Activated CD4-positive, alpha-beta T cell treated with anti-CD3 and anti-CD28 coated beads, Interleukin-2, amount 10 ng/mL, durations not matched to agents 24 days and 14 days (primary cell): ENCODE results near the gene CCDC107. TPM values are rescaled to one million over a fixed set of nuclear protein-coding genes. Genes with fewer than 3 reads are reported as not detected.
"Not testable (repeated sequence)": the region's sequence is repeated elsewhere in the genome, so short reads cannot be mapped to it uniquely, and the experiment has no call there.

Source experiments
- DNase-seq: peaks from one replicate; pipeline ENCODE4 v3.0.0; 2022
- H3K27ac Mint-ChIP-seq: one replicate; pipeline ENCODE4 v1.8.0; 2022; ENCODE audit warnings: mild to moderate bottlenecking, mixed read lengths
- H3K27me3 Mint-ChIP-seq: one replicate; pipeline ENCODE4 v1.8.0; 2022; ENCODE audit warnings: mixed read lengths
- H3K36me3 Mint-ChIP-seq: one replicate; pipeline ENCODE4 v1.8.0; 2022; ENCODE audit warnings: low read depth, mild to moderate bottlenecking, mixed read lengths
- H3K4me1 Mint-ChIP-seq: one replicate; pipeline ENCODE4 v1.8.0; 2021; ENCODE audit warnings: mixed read lengths
- H3K4me3 Mint-ChIP-seq: one replicate; pipeline ENCODE4 v1.8.0; 2022; ENCODE audit warnings: mild to moderate bottlenecking, moderate library complexity, mixed read lengths
- H3K9me3 Mint-ChIP-seq: one replicate; pipeline ENCODE4 v1.8.0; 2021; ENCODE audit warnings: mixed read lengths
- intact Hi-C: fragments of 100-400 bp; cut with micrococcal nuclease; formaldehyde crosslinking; loops from one replicate; pipeline ENCODE4 v1.15.1; 2023
- total RNA-seq: library from RNA; stranded (reverse); gene quantifications from 2 replicates; pipeline ENCODE4 v1.2.3, GENCODE V29; 2022

Gene CCDC107, protein sequence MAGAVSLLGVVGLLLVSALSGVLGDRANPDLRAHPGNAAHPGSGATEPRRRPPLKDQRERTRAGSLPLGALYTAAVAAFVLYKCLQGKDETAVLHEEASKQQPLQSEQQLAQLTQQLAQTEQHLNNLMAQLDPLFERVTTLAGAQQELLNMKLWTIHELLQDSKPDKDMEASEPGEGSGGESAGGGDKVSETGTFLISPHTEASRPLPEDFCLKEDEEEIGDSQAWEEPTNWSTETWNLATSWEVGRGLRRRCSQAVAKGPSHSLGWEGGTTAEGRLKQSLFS
- 20.8 and 21.8 TPM in 2 replicates for total RNA-seq

DNA sequence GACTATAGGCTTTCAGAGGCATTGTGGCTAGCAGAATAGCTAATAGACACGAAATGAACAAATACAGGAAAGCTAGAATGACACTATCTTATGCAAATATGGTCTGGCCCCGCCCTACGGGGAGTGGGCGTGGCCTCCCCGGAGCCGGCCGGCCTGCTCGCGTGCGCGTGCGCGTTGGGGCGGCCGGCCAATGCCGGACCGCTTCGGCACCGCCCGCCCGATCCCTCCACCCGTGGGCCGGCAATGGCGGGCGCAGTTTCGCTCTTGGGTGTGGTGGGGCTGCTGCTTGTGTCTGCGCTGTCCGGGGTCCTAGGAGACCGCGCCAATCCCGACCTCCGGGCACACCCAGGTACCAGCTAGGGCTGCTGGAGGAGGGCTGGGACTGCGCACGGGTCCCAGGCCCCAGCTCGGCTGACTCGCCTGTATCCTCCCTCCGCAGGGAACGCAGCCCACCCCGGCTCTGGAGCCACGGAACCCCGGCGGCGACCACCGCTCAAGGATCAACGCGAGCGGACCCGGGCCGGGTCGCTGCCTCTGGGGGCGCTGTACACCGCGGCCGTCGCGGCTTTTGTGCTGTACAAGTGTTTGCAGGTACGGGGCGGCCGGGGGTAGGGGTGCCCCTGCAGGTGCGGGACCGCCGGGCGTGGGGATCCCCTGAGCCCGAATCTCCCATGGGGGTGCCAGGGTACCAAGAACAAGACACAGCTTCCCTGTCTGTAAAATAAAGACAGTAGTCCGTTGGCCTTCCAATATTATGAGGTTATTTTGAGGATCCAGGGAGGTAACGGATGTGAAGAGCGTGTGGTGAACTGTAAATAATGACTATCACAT lies at the start of gene CCDC107:
Gene CCDC107 (plus strand): TSS at position 156 of the 831 bp plus-strand sequence. CDS start 88 bp downstream, at position 244.
- peaks cover 35% of the 10 kb centered on the region for H3K36me3 Mint-ChIP-seq
- peaks cover 7% of the 10 kb centered on the region for H3K27me3 Mint-ChIP-seq
- peaks cover 4% of the 10 kb centered on the region for H3K9me3 Mint-ChIP-seq
- H3K4me3 Mint-ChIP-seq, result peak within 1 kb of the TSS; percentile 92
- H3K27ac Mint-ChIP-seq, result peak within 1 kb of the TSS; percentile 99
- DNase-seq, result peak; percentile 96
- peaks cover 63% of the 10 kb centered on the region for H3K4me1 Mint-ChIP-seq
- intact Hi-C loops, result loop anchor here (1.0 to 5.0 kb wide), 3 partner anchors 32 to 154 kb away; partner anchors contain the start of genes CREB3, SPAG8 and TLN1

DNA sequence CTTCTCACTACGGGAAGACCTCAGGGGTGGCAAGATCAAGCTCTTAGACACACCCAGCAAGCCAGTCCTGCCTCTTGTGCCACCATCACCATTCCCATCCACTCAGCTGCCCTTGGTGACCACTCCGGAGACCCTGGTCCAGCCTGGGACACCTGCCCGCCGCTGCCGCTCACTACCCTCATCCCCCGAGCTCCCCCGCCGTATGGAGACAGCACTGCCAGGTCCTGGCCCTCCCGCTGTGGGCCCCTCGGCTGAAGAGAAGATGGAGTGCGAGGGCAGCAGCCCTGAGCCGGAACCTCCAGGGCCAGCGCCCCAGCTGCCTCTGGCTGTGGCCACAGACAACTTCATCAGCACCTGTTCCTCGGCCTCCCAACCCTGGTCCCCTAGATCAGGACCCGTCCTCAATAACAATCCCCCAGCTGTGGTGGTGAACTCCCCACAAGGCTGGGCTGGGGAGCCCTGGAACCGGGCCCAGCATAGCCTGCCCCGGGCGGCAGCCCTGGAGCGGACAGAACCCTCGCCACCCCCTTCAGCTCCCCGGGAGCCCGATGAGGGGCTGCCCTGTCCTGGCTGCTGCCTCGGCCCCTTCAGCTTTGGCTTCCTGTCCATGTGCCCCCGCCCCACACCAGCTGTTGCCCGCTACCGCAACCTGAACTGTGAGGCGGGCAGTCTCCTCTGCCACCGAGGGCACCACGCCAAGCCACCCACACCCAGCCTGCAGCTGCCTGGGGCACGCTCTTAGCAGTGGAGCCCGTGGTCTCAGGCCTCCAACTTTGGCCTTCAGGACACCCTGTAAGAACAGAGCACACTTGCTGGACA lies 48.9 kb upstream of the CCDC107 start:
- H3K27me3 Mint-ChIP-seq, result peaks cover 2% of the 10 kb centered on the region
- intact Hi-C loops, result no loop called here
- no peak overlapping the region for H3K27ac Mint-ChIP-seq
- H3K4me3 Mint-ChIP-seq, result no peak overlapping the region
- peaks cover 17% of the 10 kb centered on the region for H3K36me3 Mint-ChIP-seq
- no peaks in the 10 kb centered on the region for H3K9me3 Mint-ChIP-seq
- peaks cover 21% of the 10 kb centered on the region for H3K4me1 Mint-ChIP-seq
- no peak for DNase-seq

- peaks cover 20% of the 10 kb centered on the region for H3K4me1 Mint-ChIP-seq
- H3K27ac Mint-ChIP-seq, result no peak overlapping the region
- H3K36me3 Mint-ChIP-seq, result peaks cover 17% of the 10 kb centered on the region
- no peaks in the 10 kb centered on the region for H3K9me3 Mint-ChIP-seq
- H3K27me3 Mint-ChIP-seq, result peaks cover 2% of the 10 kb centered on the region
- DNase-seq, result no peak
- intact Hi-C loops, result no loop called here
- no peak overlapping the region for H3K4me3 Mint-ChIP-seq
These were observed 48.3 kb upstream of the CCDC107 start for GRCh38 chr9:35609820-35610163.

DNA sequence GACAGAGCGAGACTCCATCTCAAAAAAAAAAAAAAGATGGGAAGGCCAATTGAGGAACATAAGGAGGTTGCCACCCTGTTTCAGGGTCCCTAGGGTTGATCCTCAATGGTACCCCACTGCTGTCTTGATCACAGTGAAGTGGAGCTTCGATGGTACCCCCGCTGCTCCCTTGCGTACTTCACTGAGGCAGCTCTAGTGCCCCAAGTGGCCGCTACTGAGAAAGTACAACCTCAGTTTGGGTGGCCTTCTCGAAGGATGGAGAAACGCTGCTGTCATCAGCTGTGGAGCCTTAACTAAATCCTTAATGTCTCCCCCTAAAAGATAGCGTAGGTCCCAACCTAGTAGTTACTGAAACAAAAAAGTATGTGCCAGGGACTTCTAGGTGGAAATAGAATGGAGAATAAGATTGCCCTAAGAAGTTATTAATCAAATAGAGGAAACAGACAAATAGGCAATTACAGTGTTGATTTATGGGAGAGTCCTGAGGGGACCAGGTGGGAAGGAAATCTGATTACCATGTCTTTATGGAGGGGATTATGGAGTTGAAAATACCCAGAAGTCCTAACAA lies 46.8 kb upstream of the CCDC107 start:
- Mint-ChIP-seq H3K4me3 (no peak overlapping the region), H3K36me3 (peaks cover 18% of the 10 kb centered on the region), H3K27me3 (peaks cover 2% of the 10 kb centered on the region), H3K9me3 (no peaks in the 10 kb centered on the region), H3K27ac (no peak overlapping the region), H3K4me1 (peaks cover 22% of the 10 kb centered on the region)
- intact Hi-C loops, result no loop called here
- DNase-seq, result peak; percentile 86

DNA sequence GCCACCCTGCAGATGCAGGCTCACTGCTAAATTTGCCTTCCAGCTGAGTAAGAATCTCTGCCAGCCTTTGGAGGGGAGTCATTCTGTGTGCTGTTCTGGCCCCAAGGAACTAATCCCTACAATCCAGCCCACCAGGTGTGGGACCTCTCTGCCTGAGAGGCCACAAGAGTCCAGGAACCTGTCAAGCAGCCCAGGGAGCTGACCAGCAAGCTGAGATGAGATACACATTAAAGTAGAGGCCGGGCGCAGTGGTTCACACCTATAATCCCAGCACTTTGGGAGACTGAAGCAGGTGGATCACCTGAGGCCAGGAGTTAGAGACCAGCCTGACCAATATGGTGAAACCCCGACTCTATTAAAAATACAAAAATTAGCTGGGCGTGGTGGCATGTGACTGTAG lies 46.0 kb upstream of the CCDC107 start:
- H3K4me3 Mint-ChIP-seq, H3K27ac Mint-ChIP-seq, H3K9me3 Mint-ChIP-seq, H3K27me3 Mint-ChIP-seq, intact Hi-C loops, DNase-seq: not testable (repeated sequence)
- H3K4me1 Mint-ChIP-seq, result peaks cover 23% of the 10 kb centered on the region
- H3K36me3 Mint-ChIP-seq, result peaks cover 15% of the 10 kb centered on the region

- intact Hi-C loops, result no loop called here
- Mint-ChIP-seq H3K9me3 (no peaks in the 10 kb centered on the region), H3K36me3 (peaks cover 9% of the 10 kb centered on the region), H3K27me3 (peaks cover 2% of the 10 kb centered on the region), H3K4me3 (no peak overlapping the region), H3K4me1 (peaks cover 27% of the 10 kb centered on the region), H3K27ac (no peak overlapping the region)
- DNase-seq, result no peak
These were observed 45.2 kb upstream of the CCDC107 start for GRCh38 chr9:35612843-35613242.

DNA sequence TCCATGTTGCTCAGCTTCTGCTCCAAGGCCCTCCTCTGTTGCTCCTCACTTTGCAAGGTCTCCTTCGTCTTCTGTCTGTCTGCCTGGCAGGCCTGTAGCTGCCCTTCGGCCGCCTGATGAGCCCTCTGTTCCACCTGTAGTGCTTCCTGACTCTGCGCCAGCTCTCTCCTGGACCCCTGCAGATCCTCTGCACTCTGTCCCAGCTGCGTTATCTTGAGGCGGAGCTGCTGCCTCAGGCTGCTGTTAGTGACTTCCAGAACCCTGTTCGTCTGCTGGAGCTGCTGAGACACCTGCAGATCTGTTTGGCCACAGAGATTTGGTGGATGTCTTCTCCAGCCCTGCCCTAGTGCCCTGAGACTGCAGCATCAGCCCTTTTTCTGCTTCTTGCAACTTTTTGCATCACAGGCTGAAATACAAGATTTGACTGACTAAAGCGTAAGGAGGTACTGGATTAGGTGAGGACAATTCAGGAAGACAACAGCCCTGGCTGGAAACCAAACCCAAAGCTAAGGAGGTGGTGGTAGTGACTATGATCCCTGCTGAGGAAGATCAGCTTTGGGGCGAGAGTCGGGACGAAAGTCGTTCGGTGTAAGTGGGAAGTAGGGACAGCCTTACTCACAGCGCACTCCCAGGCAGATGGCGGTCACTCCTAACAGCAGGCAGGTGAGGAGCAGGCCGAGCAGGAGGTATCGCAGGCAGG lies 42.0 kb upstream of the CCDC107 start:
- H3K36me3 Mint-ChIP-seq, result peaks cover 1% of the 10 kb centered on the region
- peak overlapping the region; percentile 77 for H3K27ac Mint-ChIP-seq
- peaks cover 56% of the 10 kb centered on the region for H3K4me1 Mint-ChIP-seq
- intact Hi-C loops, result no loop called here
- DNase-seq, result no peak
- peak overlapping the region; percentile 81 for H3K4me3 Mint-ChIP-seq
- no peaks in the 10 kb centered on the region for H3K9me3 Mint-ChIP-seq
- H3K27me3 Mint-ChIP-seq, result peaks cover 2% of the 10 kb centered on the region

DNA sequence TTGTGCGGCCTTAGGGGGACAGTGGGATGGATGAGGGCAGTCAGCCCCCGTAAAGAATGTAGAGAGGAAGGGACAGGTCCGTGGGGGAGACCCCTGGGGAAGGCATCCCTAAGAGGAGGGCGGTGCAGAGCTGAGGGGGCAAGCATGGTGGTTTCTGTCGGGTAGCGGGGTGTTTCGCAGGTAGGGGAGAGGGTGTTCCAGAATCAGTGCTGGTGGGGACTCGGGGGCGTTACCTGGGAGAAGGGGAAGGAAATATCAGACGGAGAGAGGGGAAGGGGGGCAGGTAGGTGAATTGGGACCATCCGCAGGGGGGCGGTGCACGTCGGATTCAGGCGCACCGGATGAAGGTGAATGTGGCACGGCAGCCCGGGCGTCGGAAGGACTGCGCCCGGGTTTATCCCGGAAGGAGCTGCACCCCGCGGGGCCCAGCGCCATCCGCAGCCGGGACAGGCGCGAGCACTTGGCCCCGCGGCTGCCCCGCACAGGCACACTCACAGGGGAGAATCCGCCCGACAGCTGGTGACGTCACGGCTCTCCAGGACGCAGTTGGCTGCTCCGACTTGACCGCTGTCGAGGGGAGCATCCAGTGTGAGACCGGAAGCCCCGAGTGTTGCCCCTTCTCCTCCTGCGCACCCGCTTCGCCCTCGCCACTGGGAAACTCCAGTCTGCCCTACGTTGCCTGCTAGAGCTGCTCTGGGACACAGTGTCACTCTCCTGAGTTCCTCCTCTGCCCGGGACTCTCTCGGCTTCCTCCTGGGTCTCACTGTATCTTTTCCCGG lies 41.2 kb upstream of the CCDC107 start:
- DNase-seq, result peak; percentile 90
- Mint-ChIP-seq H3K9me3 (no peaks in the 10 kb centered on the region), H3K4me1 (peaks cover 58% of the 10 kb centered on the region), H3K27ac (peak overlapping the region; percentile 77), H3K4me3 (peak overlapping the region; percentile 81), H3K27me3 (peaks cover 2% of the 10 kb centered on the region), H3K36me3 (peaks cover 1% of the 10 kb centered on the region)
- intact Hi-C loops, result no loop called here

DNA sequence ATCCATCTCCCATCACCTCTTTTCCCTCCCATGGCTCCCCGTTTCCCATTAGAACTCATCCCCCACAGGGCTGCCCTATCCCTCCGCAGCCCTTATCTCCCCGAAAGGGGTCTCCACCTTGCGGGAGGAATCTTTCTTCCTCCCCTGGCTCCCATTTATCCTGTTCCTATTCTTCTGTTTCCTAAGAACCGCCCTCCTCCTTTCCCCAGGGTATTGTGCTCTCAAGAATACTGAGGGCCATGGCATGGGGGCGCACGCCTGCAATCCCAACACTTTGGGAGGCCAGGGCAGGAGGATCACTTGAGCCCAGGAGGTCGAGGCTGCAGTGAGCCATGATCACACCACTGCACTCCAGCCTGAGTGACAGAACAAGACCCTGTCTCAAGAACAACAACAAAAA lies 40.5 kb upstream of the CCDC107 start:
- Mint-ChIP-seq H3K27ac (peak overlapping the region; percentile 77), H3K9me3 (no peaks in the 10 kb centered on the region), H3K27me3 (peaks cover 2% of the 10 kb centered on the region), H3K4me1 (peaks cover 59% of the 10 kb centered on the region), H3K36me3 (peaks cover 1% of the 10 kb centered on the region), H3K4me3 (peak overlapping the region; percentile 81)
- no peak for DNase-seq
- intact Hi-C loops, result no loop called here

GRCh38 chr9:35618325-35618727 lies 39.8 kb upstream of the CCDC107 start, which contains the start of gene CD72:
Gene CD72, minus strand, starts transcription at chr9:35618413. Its CDS starts 110 bp downstream, at chr9:35618303.
- peak within 1 kb of the TSS; percentile 81 for H3K4me3 Mint-ChIP-seq
- DNase-seq, result no peak
- peaks cover 59% of the 10 kb centered on the region for H3K4me1 Mint-ChIP-seq
- H3K9me3 Mint-ChIP-seq, result no peaks in the 10 kb centered on the region
- peaks cover 1% of the 10 kb centered on the region for H3K36me3 Mint-ChIP-seq
- H3K27me3 Mint-ChIP-seq, result peaks cover 2% of the 10 kb centered on the region
- peak within 1 kb of the TSS; percentile 95 for H3K27ac Mint-ChIP-seq
- intact Hi-C loops, result loop anchor here (2.0 kb wide), 1 partner anchor 16 kb away; no protein-coding TSS in a partner anchor

DNA sequence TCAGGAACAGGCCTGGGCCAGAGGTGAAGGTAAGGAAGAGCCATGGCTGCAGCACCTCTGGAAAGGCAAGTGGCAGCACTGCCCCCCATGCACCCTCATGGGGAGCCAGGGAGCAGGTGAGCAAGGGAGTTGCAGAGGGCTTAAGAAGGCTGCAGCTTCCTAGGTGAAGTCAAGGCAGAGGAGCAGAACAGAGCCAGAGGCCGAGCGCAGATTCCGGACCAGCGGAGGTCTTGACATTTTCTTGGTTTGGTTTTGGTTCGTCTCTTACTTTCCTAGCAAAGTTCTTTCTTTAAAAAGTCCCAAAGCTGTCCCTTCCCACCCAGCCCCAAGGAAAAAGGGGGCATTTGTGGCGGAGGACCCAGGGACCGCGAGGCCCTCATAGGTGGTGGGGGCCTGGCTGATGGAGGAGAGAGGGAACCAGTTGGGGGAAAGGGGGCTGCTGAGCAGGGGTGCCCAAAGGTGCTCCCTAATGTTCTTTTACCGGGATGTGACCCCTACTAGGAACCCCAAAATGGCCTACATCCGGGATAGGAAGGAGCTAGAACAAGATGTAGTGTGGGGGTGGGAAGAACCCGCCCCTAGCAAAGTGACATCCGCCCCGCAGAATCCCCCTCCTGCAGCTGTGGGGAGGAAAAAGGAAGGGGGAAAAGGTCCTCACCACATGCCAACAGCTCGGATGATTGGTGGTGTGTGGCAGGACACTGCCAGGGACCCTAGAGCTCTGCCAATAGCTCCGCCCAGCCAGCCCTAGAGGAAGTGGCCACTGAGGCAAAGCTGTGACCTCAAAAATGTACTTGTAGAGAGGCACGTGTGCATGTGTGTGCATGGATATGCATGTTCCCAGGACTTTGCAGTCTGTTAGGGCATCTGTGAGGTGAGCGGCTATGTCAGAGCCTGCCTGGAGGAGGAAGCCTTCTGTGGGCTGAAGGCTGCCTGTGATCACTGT lies 39.0 kb upstream of the CCDC107 start:
- peak overlapping the region; percentile 95 for H3K27ac Mint-ChIP-seq
- peaks cover 1% of the 10 kb centered on the region for H3K36me3 Mint-ChIP-seq
- H3K27me3 Mint-ChIP-seq, result peaks cover 1% of the 10 kb centered on the region
- peaks cover 59% of the 10 kb centered on the region for H3K4me1 Mint-ChIP-seq
- H3K9me3 Mint-ChIP-seq, result no peaks in the 10 kb centered on the region
- intact Hi-C loops, result loop anchor here (1.0 to 2.0 kb wide), 4 partner anchors 15 to 113 kb away; partner anchors contain the start of genes CREB3 and TLN1
- peak overlapping the region; percentile 81 for H3K4me3 Mint-ChIP-seq
- peak; percentile 82 for DNase-seq
